Stimulated activated CD4-positive, alpha-beta T cell treated with anti-CD3 and anti-CD28 coated beads, Interleukin-4, amount 100 ng/mL, for 1 hour (primary cell): ENCODE data around the gene HLA-A.

Experiments used
- DNase-seq: peaks from one replicate; pipeline ENCODE4 v3.0.0-alpha.2; 2020

The HLA-A gene

DNA sequence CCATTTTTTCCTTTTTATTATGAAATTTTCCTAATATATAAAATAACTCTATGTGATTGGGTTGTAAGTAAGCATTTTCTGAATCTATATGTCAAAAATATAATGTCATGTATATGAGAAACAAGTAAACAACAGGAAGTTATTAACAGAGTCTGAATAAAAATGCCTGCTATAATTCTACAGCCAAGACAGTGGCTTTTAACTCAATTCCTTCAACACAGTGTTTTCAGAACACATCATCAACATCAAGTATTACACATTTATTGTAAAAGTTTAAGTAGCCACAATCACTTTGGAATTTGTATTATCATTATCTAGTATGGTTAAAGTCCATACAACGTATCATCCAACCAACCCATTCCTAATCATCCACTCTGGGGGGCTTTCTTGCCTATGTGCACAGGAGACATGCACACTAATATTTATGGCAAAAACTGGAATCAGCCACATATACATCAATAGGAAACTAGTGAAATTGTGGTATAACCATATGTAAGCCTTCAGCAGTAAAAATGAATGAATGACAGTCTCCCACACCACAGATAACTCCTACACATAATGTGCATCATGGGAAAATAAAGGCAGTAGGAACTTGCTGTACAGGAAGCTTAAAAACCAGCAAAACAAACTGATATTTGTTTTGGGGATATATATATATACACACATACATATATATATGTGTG is 6.9 kb upstream of the HLA-A start:
- no peak for DNase-seq

DNA sequence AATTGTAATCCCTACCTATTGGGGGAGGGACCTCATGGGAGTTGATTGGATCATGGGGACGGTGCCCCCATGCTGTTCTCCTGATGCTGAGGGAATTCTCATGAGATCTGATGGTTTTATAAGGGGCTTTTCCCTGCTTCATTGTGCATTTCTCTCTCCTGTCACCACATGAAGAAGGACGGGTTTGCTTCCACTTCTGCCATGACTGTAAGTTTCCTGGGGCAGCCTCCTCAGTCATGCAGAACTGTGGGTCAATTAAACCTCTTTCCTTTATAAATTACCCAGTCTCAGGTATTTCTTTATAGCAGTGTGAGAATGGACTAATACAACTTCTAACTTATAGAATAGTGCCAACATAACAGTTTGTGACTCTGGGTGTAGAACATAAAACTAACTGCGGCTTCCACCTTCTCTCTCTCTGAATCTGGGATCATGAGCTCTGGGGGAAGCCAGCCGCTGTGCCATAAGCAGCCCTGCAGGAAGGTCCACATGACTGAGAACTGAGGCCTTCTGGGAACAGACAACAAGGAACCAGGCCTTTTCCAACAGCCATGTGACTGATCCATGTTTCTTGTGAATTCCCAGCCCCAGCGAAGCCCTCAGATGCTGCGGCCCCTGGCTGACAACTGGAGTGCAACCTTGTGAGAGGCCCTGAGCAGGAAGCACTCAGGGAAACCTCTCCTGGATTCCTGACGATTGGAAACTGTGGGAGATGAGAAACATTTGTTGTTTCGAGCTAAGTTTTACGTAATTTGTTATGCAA is 3.4 kb upstream of the HLA-A start:
- no peak for DNase-seq

DNA sequence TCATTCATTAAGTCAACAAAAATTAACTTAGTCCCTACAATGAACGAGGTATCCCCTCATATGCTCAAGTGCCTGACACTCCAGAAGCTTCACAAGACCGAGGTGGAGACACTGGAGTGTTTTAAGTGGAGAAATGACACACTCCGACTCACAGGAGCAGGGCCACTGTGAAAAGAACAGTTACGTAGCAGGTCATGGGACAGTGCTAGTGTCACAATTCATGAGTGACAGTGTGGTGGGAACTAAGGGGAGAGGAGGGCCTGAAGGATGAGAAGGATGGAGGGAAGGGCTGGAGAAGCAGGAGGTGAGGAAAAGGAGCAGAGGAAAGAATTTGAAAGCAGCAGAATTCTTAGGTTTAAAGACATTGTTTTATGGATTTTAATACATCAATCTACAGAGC is 1.3 kb upstream of the HLA-A start:
- no peak for DNase-seq

DNA sequence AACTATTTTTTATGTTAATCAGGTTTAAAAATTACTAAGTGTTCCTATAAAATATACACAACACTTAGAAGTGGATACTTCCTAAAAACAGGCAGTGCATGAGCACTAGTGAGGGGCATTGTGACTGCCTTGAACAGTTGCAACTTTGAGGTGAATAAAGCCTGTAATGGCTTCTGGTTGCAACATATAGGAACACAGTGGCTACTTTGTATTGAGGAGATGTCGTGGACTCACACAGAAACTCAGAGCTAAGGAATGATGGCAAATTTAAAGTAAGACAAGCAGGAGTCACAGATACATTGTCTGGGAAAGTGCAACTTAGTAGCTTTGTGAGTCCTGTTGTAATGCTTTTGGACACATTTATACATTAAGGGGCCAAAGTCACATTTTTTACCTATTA is 861 bp upstream of the HLA-A start:
- no peak for DNase-seq

DNA sequence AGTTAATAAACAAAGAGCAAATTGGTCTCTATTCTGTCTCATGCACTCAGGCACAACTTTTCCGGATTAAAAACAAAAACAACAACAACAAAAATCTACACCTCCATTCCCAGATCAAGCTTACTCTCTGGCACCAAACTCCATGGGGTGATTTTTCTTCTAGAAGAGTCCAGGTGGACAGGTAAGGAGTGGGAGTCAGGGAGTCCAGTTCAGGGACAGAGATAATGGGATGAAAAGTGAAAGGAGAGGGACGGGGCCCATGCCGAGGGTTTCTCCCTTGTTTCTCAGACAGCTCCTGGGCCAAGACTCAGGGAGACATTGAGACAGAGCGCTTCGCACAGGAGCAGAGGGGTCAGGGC is 437 bp upstream of the HLA-A start:
- no peak for DNase-seq

DNA sequence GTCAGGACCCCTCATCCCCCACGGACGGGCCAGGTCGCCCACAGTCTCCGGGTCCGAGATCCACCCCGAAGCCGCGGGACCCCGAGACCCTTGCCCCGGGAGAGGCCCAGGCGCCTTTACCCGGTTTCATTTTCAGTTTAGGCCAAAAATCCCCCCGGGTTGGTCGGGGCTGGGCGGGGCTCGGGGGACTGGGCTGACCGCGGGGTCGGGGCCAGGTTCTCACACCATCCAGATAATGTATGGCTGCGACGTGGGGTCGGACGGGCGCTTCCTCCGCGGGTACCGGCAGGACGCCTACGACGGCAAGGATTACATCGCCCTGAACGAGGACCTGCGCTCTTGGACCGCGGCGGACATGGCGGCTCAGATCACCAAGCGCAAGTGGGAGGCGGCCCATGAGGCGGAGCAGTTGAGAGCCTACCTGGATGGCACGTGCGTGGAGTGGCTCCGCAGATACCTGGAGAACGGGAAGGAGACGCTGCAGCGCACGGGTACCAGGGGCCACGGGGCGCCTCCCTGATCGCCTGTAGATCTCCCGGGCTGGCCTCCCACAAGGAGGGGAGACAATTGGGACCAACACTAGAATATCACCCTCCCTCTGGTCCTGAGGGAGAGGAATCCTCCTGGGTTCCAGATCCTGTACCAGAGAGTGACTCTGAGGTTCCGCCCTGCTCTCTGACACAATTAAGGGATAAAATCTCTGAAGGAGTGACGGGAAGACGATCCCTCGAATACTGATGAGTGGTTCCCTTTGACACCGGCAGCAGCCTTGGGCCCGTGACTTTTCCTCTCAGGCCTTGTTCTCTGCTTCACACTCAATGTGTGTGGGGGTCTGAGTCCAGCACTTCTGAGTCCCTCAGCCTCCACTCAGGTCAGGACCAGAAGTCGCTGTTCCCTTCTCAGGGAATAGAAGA is 978 bp downstream of the HLA-A start:
- DNase-seq = peak; percentile 48

DNA sequence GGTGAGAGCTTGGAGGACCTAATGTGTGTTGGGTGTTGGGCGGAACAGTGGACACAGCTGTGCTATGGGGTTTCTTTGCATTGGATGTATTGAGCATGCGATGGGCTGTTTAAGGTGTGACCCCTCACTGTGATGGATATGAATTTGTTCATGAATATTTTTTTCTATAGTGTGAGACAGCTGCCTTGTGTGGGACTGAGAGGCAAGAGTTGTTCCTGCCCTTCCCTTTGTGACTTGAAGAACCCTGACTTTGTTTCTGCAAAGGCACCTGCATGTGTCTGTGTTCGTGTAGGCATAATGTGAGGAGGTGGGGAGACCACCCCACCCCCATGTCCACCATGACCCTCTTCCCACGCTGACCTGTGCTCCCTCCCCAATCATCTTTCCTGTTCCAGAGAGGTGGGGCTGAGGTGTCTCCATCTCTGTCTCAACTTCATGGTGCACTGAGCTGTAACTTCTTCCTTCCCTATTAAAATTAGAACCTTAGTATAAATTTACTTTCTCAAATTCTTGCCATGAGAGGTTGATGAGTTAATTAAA is 3.0 kb downstream of the HLA-A start:
- DNase-seq = no peak

DNA sequence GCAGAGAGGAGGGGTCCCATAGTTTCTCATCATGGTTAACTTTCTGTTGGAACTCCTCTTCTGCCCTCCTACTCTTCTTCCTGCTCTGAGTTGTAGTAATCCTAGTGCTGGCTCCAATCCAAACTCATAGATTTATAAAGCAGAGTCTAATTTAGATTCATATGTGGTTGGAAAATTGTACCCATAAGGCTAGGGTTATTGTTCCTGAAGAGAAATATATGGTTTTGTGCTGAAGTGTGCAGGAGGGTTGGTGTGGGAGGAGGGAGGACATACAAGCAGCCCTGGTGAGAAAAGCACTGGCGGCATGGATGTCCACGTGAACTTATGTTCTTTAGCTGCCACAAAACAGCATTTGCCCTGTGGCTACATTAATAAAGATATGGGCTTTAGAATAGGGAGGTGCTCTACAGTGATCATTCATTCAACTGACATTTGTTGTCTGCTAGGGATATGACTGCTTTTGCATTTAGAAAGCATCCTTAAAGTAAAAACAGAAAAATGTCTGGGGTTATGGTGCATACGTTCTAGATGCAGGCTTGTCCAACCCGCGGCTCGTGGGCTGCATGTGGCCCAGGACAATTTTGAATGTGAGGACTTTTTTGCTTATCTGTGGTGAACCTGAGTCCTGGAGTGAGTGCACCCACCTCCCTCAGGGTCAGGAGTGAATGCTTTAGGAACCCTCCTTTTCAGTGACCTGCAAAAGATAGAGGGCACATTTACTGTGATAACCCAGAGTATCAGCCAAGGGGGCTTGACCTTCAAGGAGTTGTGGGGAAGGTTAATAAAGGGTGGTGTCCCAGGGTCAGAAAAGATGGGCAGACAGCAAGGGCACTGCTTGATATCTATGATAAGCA is 4.1 kb downstream of the HLA-A start:
- no peak for DNase-seq

DNA sequence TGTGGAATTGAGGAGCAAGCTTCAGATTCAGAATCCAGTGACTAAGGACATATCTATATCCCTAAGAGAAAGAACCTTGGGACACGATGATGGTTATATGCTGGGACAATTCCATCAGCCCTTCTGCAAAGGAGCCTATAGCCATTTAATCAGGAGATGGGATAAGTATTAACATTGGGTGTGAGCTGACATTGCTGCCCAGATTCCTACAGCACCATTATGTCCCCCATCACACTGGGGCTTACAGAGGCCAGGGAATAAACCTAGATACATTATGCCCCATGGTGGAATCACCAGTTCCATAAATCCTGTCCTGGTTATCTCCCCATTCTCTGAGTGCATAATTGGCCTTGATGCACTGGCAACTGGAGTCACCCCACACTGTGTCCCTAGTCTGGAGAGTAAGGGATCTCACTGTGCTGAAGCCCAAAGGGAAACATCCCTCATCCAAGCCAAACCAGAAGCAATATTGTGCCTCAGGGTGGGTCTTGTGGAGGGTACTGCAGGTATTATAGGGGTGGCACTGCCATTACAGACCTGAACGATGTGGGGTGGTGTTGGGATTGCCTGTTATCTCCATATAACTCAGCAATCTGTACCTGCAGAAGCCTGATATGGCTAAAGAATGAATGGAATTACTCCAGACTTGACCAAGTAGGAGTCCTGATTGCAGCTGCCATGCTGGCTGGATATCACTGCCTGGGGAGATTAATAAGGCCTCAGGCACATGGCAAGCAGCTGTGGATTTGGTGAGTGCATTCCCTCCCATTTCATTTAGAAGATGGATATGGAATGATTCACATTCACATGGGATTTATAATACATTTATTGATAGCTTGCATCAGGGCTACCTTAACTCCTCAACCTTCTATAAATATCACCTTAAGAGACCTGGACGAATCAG is 5.0 kb downstream of the HLA-A start:
- no peak for DNase-seq

DNA sequence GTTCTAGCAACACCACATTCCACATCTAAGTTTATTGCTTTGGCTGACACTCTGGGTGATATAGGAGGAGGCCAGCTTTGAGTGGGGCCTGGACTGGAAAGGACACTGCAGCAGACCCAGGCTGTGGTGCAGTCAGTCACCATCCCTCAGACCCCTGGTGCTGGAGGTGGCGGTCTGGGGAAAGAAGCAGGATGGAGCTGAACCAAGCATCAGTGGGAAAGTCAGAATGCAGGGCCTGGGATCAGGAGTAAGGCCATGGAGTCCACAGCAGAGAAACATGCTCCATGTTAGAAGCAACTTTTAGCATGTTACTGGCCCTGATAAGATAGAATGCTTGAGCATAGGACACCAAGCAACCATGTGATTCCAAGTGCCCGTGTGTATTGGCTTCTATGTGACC is 5.9 kb downstream of the HLA-A start:
- no peak for DNase-seq

DNA sequence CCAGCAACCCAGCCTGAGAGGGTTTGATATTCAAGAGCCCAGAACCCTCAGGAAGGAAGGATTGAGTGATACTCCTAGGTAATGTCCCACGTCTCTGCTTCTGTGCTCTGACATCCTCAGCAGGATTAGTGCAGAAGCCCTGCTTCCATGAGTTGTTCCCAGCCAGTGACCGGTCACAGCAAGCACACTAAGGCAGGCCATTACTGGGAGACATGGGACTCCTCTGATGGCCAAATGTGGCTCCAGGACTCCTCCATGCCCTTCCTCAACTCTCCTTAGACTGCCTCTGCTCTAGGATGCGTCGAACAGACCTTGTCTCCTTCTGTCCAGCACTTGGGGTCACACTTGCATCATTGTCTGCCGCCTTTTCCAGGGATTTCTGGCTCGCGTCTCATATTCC is 7.6 kb downstream of the HLA-A start:
- DNase-seq = no peak

DNA sequence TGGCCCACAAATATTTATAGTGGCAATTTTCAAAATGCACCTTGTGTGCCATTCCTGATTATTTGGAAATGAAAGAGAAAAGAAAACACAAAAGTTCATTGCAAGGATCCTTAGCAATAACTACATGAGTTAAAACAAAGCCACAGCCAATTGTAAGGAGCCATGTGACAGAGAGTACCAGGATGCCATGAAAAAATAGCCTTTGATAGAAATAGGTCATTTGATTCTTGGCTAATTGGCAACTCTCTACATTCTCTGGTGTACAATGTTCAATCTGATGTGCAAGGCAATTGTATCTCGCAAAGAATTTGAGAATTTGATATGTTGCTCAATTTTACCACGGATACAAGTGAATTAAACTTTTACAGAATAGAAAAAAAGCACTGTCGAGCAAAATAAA is 9.6 kb downstream of the HLA-A start:
- no peak for DNase-seq

DNA sequence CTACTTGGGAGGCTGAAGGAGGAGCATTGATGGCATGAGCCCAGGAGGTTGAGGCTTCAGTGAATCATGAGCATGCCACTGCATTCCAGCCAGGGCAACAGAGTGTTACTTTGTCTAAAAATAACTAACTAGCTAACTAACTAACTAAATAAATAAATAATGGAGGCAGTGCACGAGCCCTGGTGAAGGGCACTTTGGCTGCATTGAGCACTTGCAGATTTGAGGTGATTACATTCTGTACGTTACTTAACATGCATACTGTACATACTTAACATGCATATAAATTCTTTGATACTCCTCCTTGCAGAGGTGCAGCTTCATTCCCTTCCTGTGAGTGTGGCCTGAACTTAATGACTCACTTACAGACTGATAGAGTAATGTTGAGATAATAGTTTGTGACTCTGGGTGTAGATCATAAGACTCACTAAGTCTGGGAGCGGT is 10.7 kb downstream of the HLA-A start:
- no peak for DNase-seq

DNA sequence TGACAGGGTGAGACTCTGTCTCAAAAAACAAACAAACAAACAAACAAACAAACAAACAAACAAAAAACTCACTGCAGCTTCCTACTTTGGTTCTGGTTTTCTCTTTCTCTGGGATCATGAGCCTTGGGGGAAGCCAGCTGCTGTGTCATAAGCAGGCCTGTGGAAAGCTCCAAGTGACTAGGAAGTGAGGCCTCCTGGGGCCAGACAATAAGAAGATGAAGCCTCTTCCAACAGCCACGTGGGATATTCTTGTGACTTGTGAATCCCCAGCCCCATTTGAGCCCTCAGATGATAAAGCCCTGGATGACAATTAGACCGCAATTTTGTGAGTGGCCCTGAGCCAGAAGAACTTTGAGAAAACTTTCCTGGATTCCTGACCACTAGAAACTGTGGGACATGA is 11.4 kb downstream of the HLA-A start:
- no peak for DNase-seq

DNA sequence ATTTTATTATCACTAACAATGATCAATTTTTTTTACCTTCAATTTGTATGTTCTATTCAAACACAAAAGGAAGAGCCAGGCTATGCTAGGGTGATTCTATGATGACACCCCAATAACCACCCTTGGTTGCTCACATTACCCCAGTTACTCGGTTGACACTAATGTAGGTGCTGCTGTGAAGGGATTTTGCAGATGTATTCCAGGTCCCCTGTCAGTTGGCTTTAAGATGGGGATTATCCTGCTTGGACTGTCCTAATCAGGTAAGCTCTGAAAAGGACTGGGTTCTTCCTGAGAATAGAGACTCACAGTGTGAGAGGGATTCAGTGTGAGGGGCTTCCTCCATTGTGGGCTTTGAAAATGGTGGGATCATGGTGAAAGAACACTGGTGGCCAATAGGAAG is 11.9 kb downstream of the HLA-A start:
- no peak for DNase-seq

DNA sequence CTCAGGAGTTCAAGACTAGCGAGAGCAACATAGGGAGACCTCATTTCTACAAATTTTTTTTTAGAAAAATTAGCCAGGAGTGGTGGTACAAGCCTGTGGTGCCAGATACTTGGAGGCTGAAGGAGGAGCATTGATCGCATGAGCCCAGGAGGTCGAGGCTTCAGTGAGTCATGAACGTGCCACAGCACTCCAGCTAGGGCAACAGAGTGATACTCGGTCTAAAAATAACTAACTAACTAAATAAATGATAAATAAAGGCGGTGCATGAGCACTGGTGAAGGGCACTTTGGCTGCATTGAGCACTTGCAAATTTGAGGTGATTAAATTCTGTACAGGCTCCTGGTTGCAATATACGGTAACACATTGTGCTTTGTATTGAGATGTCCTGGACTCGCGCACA is 13.5 kb downstream of the HLA-A start:
- no peak for DNase-seq

DNA sequence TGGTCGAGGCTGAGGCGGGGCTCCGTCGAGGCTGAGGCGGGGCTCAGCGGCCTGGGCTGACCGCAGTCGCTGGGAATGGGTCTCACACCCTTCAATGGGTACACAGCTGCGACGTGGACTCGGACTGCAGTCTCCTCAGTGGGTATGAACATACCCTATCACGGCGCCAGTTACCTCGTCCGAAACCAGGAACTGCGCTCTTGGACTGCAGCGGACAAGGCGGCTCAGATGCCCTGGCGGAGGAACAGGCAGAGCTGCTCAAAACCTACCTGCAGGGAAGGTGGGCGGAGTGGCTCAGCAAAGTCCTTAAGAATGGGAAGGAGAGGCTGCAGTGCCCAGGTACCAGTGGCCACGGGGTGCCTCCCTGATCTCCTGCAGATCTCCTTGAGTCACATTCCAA is 14.2 kb downstream of the HLA-A start:
- no peak for DNase-seq

DNA sequence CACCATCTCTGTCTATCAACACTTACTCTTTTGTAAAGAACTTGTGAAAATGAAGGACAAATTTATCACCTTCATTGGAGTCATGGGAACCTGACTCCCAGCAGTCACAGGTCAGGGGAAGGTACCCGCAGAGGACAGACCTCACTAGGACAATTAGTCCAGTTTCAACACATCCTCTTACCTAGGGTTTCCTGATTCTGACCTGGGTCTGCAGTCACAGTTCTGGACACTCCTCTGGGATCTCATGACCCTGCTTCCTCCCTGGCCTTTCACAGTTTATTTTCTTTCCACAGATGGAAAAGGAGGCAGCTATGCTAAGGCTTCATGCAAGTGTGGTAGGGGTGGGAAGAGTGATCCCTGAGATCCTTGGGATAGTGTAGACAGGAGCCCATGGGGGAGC is 15.7 kb downstream of the HLA-A start:
- no peak for DNase-seq

DNA sequence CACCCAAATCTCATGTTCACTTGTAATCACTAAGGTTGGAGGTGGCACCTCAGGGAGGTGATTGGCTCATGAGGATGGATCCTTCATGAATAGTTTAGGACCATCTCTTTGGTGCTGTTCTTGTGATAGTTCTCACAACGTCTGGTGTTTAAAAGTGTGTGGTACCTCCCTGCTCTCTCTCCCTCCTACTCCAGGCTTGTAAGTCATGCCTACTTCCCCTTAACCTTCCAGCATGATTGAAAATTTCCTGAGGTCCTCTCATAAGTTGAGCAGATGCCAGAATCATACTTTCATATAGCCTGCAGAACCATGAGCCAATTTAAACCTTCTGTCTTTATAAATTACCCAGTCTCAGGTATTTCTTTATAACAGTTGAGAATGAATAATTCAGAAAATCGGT is 16.6 kb downstream of the HLA-A start:
- no peak for DNase-seq

DNA sequence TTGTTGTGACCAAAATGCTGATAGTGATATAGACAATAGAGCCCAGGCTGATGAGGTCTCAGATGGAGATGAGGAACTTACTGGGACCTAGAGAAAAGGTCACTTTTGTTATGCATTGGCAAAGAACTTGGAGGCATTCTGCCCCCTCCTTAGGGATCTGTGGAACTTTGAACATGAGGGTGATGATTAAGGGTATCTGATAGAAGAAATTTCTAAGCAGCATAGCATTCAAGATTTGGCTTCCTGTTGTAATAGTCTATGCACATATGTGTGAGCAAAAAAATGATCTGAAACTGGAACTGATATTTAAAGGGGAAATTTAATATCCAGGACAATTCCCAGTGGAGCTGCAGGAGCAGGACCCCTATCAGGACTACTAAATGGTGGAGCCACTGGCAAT is 17.1 kb downstream of the HLA-A start:
- no peak for DNase-seq

DNA sequence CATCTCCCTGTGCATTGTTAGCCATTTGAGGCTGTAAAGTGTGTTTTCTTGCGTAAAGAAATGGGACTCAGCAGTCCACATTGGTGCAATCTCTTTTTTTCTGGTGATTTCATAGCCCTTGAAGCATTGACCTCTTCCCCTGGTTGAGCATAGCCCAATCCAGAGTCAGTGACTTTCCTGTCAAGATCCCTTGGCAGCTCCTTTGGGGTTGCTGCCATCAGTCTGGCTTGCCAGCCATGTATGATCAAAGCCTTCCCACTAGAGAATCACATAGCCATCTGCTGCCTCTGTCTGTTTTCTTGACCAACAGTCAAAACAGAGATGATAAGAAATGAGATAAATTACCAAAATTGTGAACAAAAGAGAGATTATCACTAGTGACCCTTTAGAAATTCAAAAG is 19.6 kb downstream of the HLA-A start:
- no peak for DNase-seq
